ENCODE results near the gene DHPS.

- TF ChIP-seq, protein P1, sequence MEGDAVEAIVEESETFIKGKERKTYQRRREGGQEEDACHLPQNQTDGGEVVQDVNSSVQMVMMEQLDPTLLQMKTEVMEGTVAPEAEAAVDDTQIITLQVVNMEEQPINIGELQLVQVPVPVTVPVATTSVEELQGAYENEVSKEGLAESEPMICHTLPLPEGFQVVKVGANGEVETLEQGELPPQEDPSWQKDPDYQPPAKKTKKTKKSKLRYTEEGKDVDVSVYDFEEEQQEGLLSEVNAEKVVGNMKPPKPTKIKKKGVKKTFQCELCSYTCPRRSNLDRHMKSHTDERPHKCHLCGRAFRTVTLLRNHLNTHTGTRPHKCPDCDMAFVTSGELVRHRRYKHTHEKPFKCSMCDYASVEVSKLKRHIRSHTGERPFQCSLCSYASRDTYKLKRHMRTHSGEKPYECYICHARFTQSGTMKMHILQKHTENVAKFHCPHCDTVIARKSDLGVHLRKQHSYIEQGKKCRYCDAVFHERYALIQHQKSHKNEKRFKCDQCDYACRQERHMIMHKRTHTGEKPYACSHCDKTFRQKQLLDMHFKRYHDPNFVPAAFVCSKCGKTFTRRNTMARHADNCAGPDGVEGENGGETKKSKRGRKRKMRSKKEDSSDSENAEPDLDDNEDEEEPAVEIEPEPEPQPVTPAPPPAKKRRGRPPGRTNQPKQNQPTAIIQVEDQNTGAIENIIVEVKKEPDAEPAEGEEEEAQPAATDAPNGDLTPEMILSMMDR (conservative IDR thresholded peaks at IDR 0.05; ENCODE audit: low read depth, low read length), result no peak
- TF ChIP-seq EZH2phosphoT487 (IDR thresholded peaks at IDR 0.05; ENCODE audit: borderline replicate concordance, low read length) (no peak), EZH2 (IDR thresholded peaks at IDR 0.05; ENCODE audit: low read length, unreplicated experiment) (no peak)
Measured at GRCh38 chr19:12628040-12629022, 53.3 kb downstream of the DHPS start.
